Motor neuron (in vitro differentiated cells): ENCODE data around the gene PDE10A. TPM values are rescaled to one million over a fixed set of nuclear protein-coding genes. Genes with fewer than 3 reads are reported as not detected.

Source experiments
- ATAC-seq, 8 experiments: fragments of 200-7000 bp; cut with Tn5 transposase; replicated peaks in 6 of 8; 2 replicates each; pipeline ENCODE4 v1.8.0; 2021; ENCODE audit warnings: mild to moderate bottlenecking in 8 of 8, moderate library complexity in 8 of 8
- H3K27ac ChIP-seq, 2 donors: fragments of 250-450 bp; sonication (Bioruptor Pico); 2 replicates each; pipeline ENCODE4 v1.9.0; 2021; ENCODE audit warnings: antibody characterized with exemption in 2 of 2, mild to moderate bottlenecking in 2 of 2, moderate library complexity in 1 of 2
- H3K4me1 ChIP-seq, 2 donors: fragments of 250-450 bp; sonication (Bioruptor Pico); replicated peaks in 1 of 2; 2 replicates each; pipeline ENCODE4 v1.6.1; 2021; ENCODE audit warnings: antibody characterized with exemption in 2 of 2, mild to moderate bottlenecking in 2 of 2, moderate library complexity in 1 of 2
- H3K4me3 ChIP-seq, 5 donors: fragments of 250-450 bp; sonication (Bioruptor Pico); 2 replicates each; pipeline ENCODE4 v1.9.0; 2021; ENCODE audit warnings: antibody characterized with exemption in 5 of 5, mild to moderate bottlenecking in 5 of 5, moderate library complexity in 4 of 5
- WGBS, 10 experiments: fragments of 450-650 bp; shearing (Covaris generic); methylation state at CpG; one replicate each; pipeline ENCODE4 v1.0.0; 2022; 5-methylcytosine and 5-hydroxymethylcytosine counted together
- in situ Hi-C, 9 experiments: fragments of 400-800 bp; cut with MboI; loops; one replicate each; pipeline ENCODE4 v1.15.0; 2021; ENCODE audit warnings: low sequenced_read_pairs in 9 of 9, low pct_unique_long_range_greater_than_20kb in 2 of 9; ENCODE audit not compliant: unreplicated experiment in 9 of 9
- total RNA-seq, 8 experiments: library from RNA; unstranded; fragments of 300-600 nt; gene quantifications; 2 replicates each; pipeline versions ENCODE4 v1.2.3 to v1.2.4, GENCODE V29; 2022

Gene PDE10A
- total RNA-seq, 8 experiments from 2014 or later, result 1.0 to 15.4 (median 14.5) TPM

- H3K4me3 ChIP-seq, result no peak overlapping the region
- WGBS, 10 experiments, result 18 to 100% (median 84%) methylated on average over 1 to 7 of the region's 15 CpGs; no CpG with 5 or more reads in 2 of the 10 experiments
- in situ Hi-C loops, result no loop called here
- peaks cover 5 to 6% of the 10 kb centered on the region in 2 donors for H3K4me1 ChIP-seq
- no peak overlapping the region for H3K27ac ChIP-seq
- ATAC-seq, result no peak
Measured at GRCh38 chr6:165644586-165645266, 18.3 kb downstream of the PDE10A start.

DNA sequence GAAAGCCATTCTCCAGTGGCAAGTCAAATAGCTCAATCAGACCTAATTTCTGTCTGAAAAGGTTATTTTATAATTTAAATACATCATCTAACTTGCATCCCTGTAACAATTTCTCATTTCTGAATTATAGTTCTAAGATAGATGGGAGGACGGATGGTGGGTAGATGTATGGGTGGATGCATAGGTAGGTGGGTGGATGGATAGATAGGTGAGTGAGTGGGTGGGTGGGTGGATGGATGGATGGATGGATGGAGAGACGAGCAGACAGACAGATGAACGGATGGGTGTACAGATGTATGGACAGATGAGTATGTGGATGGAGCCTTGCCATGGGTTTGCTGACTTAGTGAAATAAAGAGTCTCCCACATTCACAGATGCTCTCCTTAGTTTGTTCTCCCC lies 20.0 kb downstream of the PDE10A start:
- in situ Hi-C loops, result no loop called here
- 86% methylated on average over 1 of the region's 3 CpGs; no CpG with 5 or more reads in 9 of the 10 experiments for WGBS, 10 experiments
- ATAC-seq, result no peak
- H3K4me3 ChIP-seq, result no peak overlapping the region
- no peak overlapping the region for H3K27ac ChIP-seq
- H3K4me1 ChIP-seq, result no peaks in the 10 kb centered on the region

DNA sequence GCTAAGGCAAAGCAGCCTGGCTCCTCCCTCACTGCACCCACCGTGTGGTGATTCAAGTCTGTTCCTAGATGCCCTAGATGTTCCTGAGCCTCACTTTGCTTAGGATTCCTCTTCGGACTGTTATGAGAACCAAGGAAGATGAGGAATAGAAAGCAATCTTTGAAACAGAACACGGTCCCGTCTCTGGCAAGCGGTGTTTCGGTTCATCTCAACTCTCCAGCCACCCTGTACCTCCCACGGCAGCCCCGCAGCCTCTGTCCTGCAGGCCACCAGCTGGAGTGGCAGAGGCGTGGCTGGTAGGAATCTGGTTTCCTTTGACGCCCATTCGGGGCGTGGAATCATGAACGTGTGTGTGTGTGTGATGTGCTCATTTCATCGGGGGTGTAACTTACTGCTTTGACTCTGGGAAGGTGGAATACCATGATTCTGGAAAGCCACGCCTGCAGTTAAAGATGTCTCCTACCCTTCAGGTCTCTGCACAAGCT lies 21.3 kb downstream of the PDE10A start:
- Histone ChIP-seq H3K4me3 (no peak overlapping the region), H3K4me1 (peaks cover 1 to 6% of the 10 kb centered on the region in 2 donors), H3K27ac (no peak overlapping the region)
- in situ Hi-C loops, result no loop called here
- peak in 1 of 8 experiments; percentile 96 for ATAC-seq
- WGBS, 10 experiments, result 0 to 87% (median 84%) methylated on average over 2 to 9 of the region's 15 CpGs; no CpG with 5 or more reads in 5 of the 10 experiments

GRCh38 chr6:165640806-165641205 lies 22.2 kb downstream of the PDE10A start:
- Histone ChIP-seq H3K27ac (no peak overlapping the region), H3K4me3 (no peak overlapping the region), H3K4me1 (peaks cover 9 to 12% of the 10 kb centered on the region in 2 donors)
- WGBS, 10 experiments, result 0 to 78% (median 60%) methylated on average over 1 to 4 of the region's 4 CpGs; no CpG with 5 or more reads in 1 of the 10 experiments
- ATAC-seq, result peak in 5 of 8 experiments; percentile 28 to 78 (median 38)
- in situ Hi-C loops, result no loop called here

- peaks cover 9 to 12% of the 10 kb centered on the region in 2 donors for H3K4me1 ChIP-seq
- in situ Hi-C loops, result no loop called here
- no peak overlapping the region for H3K27ac ChIP-seq
- no peak overlapping the region for H3K4me3 ChIP-seq
- no peak for ATAC-seq
- 0 to 100% (median 90%) methylated on average over 1 to 2 of the region's 2 CpGs; no CpG with 5 or more reads in 1 of the 10 experiments for WGBS, 10 experiments
Measured at GRCh38 chr6:165638530-165638929, 24.5 kb downstream of the PDE10A start.

GRCh38 chr6:165637586-165637985 lies 25.5 kb downstream of the PDE10A start:
- 8 to 100% (median 83%) methylated on average over 1 to 10 of the region's 11 CpGs for WGBS, 10 experiments
- H3K4me3 ChIP-seq, result no peak overlapping the region
- H3K27ac ChIP-seq, result no peak overlapping the region
- H3K4me1 ChIP-seq, result peaks cover 9 to 12% of the 10 kb centered on the region in 2 donors
- no peak for ATAC-seq
- in situ Hi-C loops, result no loop called here

- H3K4me1 ChIP-seq, result peaks cover 9 to 12% of the 10 kb centered on the region in 2 donors
- peak in 4 of 8 experiments; percentile 30 to 44 (median 34) for ATAC-seq
- WGBS, 10 experiments, result 0 to 50% (median 30%) methylated on average over 1 to 6 of the region's 6 CpGs; no CpG with 5 or more reads in 1 of the 10 experiments
- H3K4me3 ChIP-seq, result no peak overlapping the region
- no peak overlapping the region for H3K27ac ChIP-seq
- in situ Hi-C loops, result no loop called here
Measured at GRCh38 chr6:165636402-165637048, 26.5 kb downstream of the PDE10A start.

DNA sequence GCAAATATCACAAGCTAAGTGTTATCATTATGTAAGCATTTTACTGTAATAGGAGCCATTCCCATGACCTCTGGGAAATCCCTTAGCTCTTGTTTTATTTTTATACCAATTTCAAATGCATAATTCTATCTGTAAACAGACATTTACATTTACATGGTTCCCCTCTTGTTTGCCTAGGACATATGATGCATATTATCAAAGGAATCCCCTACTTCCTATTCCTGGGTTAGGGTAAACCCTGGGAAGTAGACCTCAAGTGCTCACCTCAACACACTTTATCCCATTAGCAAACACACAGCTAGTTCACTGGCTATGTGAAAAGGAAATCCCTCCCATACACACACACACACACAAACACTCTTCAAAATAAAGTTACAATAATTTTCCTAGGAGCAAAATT lies 27.1 kb downstream of the PDE10A start:
- Histone ChIP-seq H3K4me3 (no peak overlapping the region), H3K4me1 (peaks cover 9 to 12% of the 10 kb centered on the region in 2 donors), H3K27ac (no peak overlapping the region)
- in situ Hi-C loops, result no loop called here
- peak in 2 of 8 experiments; percentile 25 to 62 for ATAC-seq

DNA sequence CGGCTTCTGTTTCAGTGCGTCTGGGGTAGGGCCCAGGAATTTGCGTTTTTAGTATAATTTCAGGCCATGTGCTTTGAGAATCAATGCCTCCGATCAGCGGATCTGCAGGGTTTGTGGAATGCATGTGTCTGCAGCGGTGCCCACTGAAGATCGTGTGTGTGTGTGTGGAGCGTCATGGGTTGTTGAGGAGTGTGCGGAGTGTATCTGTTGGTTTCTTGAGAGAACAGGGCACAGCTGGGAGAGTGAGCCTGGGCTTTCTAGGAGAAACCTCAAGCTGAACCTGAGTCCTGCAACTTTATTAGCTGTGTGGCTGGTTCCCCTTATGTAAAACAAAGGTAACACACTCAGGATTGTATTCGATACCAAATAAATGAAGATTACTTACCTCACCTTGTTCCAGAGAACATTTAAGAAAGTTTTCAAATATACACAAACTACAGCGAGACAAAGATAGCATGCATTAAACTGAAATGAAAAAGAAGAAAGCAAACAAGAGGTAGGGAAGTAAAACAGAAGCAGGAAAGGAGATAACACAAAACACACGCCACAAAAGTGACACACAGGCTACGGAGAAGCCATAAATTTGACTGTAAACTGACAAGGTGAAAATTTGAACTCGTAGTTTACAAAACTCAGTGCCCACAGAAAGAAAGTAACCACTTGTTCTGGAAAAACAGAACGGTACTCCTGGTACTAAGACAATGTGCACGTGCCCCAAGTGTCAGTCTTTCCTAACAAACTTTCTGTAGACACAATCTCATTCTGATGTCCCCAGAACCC lies 28.8 kb downstream of the PDE10A start:
- ATAC-seq, result no peak
- Histone ChIP-seq H3K27ac (no peak overlapping the region), H3K4me1 (peaks cover 9 to 12% of the 10 kb centered on the region in 2 donors), H3K4me3 (no peak overlapping the region)
- WGBS, 10 experiments, result 9 to 97% (median 91%) methylated on average over 3 to 15 of the region's 16 CpGs
- in situ Hi-C loops, result no loop called here

GRCh38 chr6:165632194-165632593 lies 30.8 kb downstream of the PDE10A start:
- Histone ChIP-seq H3K27ac (no peak overlapping the region), H3K4me1 (peaks cover 9 to 11% of the 10 kb centered on the region in 2 donors), H3K4me3 (no peak overlapping the region)
- no peak for ATAC-seq
- in situ Hi-C loops, result no loop called here
- WGBS, 10 experiments, result 0 to 100% (median 86%) methylated on average over 1 to 2 of the region's 2 CpGs; no CpG with 5 or more reads in 1 of the 10 experiments

DNA sequence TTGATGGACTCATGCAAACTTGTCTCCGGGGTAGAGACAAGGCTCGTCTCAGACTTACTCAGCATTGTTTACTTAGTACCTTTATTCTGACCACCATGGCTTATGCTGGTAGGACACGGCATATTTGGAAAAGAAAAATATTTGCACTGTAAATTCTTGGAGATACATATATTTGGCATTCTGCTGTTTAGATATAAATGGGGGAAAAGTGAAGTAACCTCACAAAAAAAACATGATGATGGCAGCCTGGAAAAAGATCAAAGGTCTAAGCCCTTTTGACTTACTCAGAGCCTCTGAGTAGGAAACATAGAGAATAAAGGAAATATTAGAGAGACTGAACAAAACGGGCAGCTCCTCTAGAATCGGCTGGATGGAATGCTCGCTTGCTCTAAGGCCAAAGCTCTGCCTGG lies 32.5 kb downstream of the PDE10A start:
- ATAC-seq, result no peak
- Histone ChIP-seq H3K4me1 (no peaks in the 10 kb centered on the region), H3K27ac (no peak overlapping the region), H3K4me3 (no peak overlapping the region)
- in situ Hi-C loops, result no loop called here
- 18 to 93% (median 72%) methylated on average over 1 to 6 of the region's 6 CpGs; no CpG with 5 or more reads in 1 of the 10 experiments for WGBS, 10 experiments

- in situ Hi-C loops, result no loop called here
- no peaks in the 10 kb centered on the region for H3K4me1 ChIP-seq
- no peak for ATAC-seq
- 11 to 100% (median 89%) methylated on average over 1 to 4 of the region's 4 CpGs; no CpG with 5 or more reads in 1 of the 10 experiments for WGBS, 10 experiments
- H3K27ac ChIP-seq, result no peak overlapping the region
- H3K4me3 ChIP-seq, result no peak overlapping the region
Measured at GRCh38 chr6:165628955-165629354, 34.1 kb downstream of the PDE10A start.

GRCh38 chr6:165627366-165627765 lies 35.7 kb downstream of the PDE10A start:
- 23 to 100% (median 71%) methylated on average over 1 to 4 of the region's 4 CpGs; no CpG with 5 or more reads in 1 of the 10 experiments for WGBS, 10 experiments
- in situ Hi-C loops, result no loop called here
- no peaks in the 10 kb centered on the region for H3K4me1 ChIP-seq
- no peak overlapping the region for H3K4me3 ChIP-seq
- no peak for ATAC-seq
- H3K27ac ChIP-seq, result no peak overlapping the region
